WI38 (cell line): Measurements from ENCODE around the gene PMFBP1.

Experiments used
- H3K4me3 ChIP-seq: 2 replicates; pipeline ENCODE4 v1.5.1; 2011; ENCODE audit warnings: low read depth, mild to moderate bottlenecking, control low read depth, low read length
- CTCF ChIP-seq: IDR thresholded peaks from 2 replicates; pipeline ENCODE4 v1.5.1; 2012; ENCODE audit warnings: low read depth, mild to moderate bottlenecking, control low read depth, low read length

Gene PMFBP1

GRCh38 chr16:72094266-72094610, 77.7 kb downstream of the PMFBP1 start:
- no peak for TF ChIP-seq CTCF

GRCh38 chr16:72093448-72094265, 78.3 kb downstream of the PMFBP1 start, which contains the start of the genes DHX38 and TXNL4B:
Gene DHX38 (plus strand): TSS chr16:72093847. CDS start chr16:72096158, 2,311 bp downstream.
Gene TXNL4B (minus strand): TSS chr16:72093620. CDS start chr16:72090749, 2,871 bp downstream.
- H3K4me3 ChIP-seq: peak within 1 kb of the TSS; percentile 99
- TF ChIP-seq CTCF: no peak

More at GRCh38 chr16:72094266-72094610, 77.7 kb downstream of the PMFBP1 start:
- H3K4me3 ChIP-seq: peak overlapping the region; percentile 99

- peak overlapping the region; percentile 99 for H3K4me3 ChIP-seq
- TF ChIP-seq CTCF: no peak
These were observed 79.0 kb downstream of the PMFBP1 start for GRCh38 chr16:72092832-72093447.

- no peak for TF ChIP-seq CTCF
- no peak overlapping the region for H3K4me3 ChIP-seq
These were observed 80.7 kb downstream of the PMFBP1 start for GRCh38 chr16:72091217-72091616.

GRCh38 chr16:72085002-72085401, 87.0 kb downstream of the PMFBP1 start:
- TF ChIP-seq CTCF: no peak
- no peak overlapping the region for H3K4me3 ChIP-seq

GRCh38 chr16:72084445-72084844, 87.5 kb downstream of the PMFBP1 start:
- no peak for TF ChIP-seq CTCF
- no peak overlapping the region for H3K4me3 ChIP-seq
